ENCODE measurements around the gene RTN4R.

DNA sequence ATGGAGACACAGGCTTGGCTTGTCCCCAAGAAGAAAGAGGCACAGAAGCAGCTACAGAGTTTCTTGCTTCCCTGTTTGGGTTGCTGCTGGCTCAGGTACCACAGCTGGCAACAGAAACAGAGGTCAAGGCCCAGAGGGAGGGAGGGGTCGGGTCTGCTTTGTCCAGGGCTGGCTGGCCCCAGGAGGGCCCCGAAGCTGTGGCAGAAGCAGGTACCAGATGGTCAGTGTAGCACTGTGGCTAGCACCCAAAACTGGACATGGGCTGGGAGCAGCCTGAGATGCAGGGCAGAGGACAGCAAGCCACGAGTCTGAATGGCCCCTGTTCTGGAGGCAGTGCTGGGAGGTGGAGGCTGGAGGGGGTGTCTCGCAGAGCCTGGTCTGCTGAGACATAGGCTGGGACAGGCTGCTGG, 65.0 kb downstream of the RTN4R start:
- TF ChIP-seq, protein P1, sequence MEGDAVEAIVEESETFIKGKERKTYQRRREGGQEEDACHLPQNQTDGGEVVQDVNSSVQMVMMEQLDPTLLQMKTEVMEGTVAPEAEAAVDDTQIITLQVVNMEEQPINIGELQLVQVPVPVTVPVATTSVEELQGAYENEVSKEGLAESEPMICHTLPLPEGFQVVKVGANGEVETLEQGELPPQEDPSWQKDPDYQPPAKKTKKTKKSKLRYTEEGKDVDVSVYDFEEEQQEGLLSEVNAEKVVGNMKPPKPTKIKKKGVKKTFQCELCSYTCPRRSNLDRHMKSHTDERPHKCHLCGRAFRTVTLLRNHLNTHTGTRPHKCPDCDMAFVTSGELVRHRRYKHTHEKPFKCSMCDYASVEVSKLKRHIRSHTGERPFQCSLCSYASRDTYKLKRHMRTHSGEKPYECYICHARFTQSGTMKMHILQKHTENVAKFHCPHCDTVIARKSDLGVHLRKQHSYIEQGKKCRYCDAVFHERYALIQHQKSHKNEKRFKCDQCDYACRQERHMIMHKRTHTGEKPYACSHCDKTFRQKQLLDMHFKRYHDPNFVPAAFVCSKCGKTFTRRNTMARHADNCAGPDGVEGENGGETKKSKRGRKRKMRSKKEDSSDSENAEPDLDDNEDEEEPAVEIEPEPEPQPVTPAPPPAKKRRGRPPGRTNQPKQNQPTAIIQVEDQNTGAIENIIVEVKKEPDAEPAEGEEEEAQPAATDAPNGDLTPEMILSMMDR (IDR thresholded peaks at IDR 0.05): no peak
- TF ChIP-seq POLR2A (IDR thresholded peaks at IDR 0.05): no peak
